Astrocyte of the cerebellum (primary cell): ENCODE measurements around the gene ZNF483.

ENCODE experiments used
- DNase-seq: peaks from one replicate; pipeline ENCODE4 v3.0.0-alpha.2; 2011; ENCODE audit warnings: low read depth
- H3K4me3 ChIP-seq: 2 replicates; pipeline ENCODE4 v1.5.1; 2011; ENCODE audit warnings: mild to moderate bottlenecking, low read depth, low read length, moderate library complexity
- in situ Hi-C: cut with HindIII; loops from 2 replicates; pipeline ENCODE4 v1.10.0; 2017; ENCODE audit warnings: low sequenced_read_pairs
- TF ChIP-seq, protein P1 (sequence below): IDR thresholded peaks from 2 replicates; pipeline ENCODE4 v1.5.1; 2012; ENCODE audit warnings: low read length, low read depth, moderate library complexity, mild to moderate bottlenecking; ENCODE audit errors: missing control alignments

The ZNF483 gene

DNA sequence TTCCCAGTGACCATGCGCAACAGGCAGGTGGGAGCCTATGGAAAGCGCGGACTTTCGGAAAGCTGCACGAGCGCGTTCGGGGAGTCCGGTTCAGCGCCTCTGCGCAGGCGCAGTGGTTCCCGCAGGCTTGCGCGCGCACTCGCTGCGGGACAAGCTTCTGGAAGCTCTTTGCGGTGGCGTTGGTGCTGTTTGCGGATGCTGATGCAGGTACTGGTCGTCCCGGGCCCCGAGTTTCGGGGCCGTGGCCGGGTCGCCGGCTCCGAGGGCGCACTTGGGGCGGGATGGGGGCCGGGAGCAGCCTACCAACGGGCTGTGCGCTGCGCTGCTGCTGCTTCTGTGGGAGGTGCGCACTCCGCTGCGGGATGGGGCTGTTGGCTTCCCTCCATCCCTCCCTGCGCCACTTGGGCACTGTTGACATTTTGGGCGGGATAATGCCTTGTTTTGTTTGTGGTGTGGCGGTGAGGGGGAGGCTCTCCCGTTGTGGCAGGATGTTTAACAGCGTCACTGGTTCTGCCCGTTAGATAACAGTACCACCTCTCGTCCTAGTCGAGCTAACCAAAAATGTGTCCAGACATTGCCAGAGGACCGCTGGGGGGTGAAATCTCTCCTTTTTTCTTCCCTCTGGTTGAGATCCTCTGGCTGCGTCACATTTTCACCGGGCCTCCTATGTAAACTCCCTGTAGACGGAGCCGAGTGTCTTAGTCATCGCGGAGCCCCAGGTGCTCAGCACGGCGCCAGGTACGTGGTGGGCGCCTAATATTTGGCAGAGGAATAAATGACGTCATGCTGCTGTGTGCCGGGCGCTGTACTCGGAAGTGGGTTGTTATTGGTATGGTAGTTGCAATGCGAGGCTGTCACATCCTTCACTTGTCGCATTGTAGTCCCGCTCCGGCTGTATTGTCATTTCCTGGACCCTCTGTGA is at the start of gene ZNF483:
ZNF483 (plus strand) TSS at position 124 of the 922 bp plus-strand sequence. CDS start 2,217 bp downstream, outside the sequence.
- H3K4me3 ChIP-seq, result peak within 1 kb of the TSS; percentile 79
- DNase-seq, result peak; percentile 48

DNA sequence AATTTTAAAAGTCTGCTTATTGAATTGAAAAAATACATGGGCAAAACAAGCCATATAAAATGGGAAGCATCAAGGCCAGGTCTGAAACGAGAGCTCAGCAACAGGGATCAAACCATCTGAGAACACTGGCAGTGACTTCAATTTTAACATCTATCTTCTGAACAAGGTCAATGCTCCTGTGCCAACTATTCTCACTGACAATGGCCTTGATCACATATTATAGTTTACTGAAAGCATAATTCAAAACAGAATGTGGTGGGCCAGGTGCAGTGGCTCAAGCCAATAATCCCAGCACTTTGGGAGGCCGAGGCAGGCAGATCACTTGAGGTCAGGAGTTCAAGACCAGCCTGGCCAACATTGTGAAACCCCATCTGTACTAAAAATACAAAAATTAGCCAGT is 49.8 kb upstream of the ZNF483 start:
- H3K4me3 ChIP-seq, result no peak overlapping the region
- DNase-seq, result no peak
- in situ Hi-C loops, result no loop called here
- TF ChIP-seq, protein P1, sequence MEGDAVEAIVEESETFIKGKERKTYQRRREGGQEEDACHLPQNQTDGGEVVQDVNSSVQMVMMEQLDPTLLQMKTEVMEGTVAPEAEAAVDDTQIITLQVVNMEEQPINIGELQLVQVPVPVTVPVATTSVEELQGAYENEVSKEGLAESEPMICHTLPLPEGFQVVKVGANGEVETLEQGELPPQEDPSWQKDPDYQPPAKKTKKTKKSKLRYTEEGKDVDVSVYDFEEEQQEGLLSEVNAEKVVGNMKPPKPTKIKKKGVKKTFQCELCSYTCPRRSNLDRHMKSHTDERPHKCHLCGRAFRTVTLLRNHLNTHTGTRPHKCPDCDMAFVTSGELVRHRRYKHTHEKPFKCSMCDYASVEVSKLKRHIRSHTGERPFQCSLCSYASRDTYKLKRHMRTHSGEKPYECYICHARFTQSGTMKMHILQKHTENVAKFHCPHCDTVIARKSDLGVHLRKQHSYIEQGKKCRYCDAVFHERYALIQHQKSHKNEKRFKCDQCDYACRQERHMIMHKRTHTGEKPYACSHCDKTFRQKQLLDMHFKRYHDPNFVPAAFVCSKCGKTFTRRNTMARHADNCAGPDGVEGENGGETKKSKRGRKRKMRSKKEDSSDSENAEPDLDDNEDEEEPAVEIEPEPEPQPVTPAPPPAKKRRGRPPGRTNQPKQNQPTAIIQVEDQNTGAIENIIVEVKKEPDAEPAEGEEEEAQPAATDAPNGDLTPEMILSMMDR, result no peak

More for the DNA sequence above, at the start of gene ZNF483:
- TF ChIP-seq, protein P1, result no peak
- in situ Hi-C loops, result no loop called here

DNA sequence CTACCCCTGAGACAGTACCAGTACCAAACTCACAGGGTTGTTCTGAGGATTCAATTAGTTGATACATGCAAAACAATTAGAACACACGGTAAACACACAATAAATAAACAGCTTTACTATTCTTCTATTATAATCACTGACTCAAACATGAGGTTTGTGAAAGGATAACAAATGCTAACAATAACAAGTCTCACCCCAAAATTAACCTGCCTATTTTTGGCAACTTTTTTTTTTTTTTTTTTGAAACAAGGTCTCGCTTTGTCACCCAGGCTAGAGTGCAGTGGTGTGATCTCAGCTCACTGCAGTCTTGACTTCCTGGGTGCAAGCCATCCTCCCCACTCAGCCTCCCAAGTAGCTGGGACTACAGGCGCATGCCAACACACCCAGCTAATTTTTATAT is 47.3 kb upstream of the ZNF483 start:
- no peak for DNase-seq
- TF ChIP-seq, protein P1, result no peak
- in situ Hi-C loops, result no loop called here

DNA sequence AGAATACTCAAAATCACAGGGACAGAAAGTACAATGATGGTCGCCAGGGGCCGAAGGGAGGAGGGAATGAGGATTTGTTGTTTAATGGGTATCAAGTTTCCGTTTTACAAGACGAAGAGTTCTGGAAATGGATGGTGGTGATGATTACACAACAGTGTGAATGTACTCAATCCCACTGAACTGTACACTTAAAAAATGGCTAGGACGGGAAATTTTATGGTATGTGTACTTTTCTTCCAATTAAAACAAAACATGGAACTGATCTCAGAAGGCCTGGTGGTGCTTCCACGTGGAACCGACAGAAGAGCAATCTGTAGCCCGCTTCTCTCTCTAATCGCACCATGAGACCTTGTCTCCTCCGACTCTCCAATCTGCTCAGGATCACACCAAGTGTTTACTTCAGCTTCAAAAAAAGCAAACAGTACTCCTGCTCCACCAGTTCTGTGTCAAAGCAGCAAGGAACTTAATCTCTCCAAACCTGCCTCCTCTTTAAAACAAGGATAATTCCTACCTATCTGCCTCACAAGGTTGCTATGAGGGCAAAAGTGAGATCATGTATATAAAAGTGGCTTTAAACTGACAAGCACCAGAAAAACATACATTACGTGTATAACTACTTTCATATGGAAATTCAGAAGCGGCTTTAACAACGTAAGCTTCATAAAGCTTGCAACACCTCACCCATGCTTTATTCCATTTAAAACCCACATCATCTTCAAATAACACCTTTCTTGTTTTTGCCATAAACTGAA is 42.9 kb upstream of the ZNF483 start:
- in situ Hi-C loops, result no loop called here
- no peak for DNase-seq
- TF ChIP-seq, protein P1, result no peak
- H3K4me3 ChIP-seq, result peak overlapping the region; percentile 91

More for the DNA sequence above, 47.3 kb upstream of the ZNF483 start:
- no peak overlapping the region for H3K4me3 ChIP-seq

DNA sequence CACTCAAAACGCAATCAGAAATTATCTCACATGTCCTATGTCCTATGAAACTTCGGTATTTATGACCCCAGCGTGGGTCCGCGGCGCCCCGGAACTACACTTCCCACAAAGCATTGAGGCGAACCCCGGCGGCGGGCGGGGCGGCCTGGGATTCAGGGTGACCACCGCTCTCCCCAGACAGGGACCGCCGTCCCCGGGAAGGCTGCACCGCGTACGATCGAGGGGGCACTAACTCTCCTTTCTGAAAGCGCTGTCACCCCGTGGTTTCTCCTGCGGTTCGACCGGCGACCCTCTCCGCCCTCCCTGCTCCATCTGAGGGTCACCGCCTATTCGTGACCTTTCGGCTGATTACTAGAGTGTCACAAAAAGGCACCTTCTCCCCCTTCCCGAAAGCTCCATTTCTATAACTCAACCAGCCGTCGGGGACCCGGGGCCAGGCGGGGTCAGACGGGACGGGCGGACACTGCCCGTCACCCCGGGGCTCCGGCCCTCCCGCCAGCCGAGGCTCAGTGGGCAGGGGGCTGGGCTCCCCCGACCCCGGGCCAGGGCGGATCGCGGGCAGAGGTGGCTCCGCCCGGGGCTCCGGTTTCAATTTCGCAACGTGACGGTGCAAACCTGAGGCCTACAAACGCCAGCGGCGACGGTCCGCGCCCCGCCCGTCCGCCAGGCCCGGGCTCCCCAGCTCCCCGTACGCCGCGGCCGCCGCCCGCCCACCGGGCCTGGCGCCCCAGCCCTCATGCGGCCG is 42.1 kb upstream of the ZNF483 start:
- in situ Hi-C loops, result no loop called here
- peak overlapping the region; percentile 91 for H3K4me3 ChIP-seq
- DNase-seq, result no peak
- TF ChIP-seq, protein P1, result no peak

DNA sequence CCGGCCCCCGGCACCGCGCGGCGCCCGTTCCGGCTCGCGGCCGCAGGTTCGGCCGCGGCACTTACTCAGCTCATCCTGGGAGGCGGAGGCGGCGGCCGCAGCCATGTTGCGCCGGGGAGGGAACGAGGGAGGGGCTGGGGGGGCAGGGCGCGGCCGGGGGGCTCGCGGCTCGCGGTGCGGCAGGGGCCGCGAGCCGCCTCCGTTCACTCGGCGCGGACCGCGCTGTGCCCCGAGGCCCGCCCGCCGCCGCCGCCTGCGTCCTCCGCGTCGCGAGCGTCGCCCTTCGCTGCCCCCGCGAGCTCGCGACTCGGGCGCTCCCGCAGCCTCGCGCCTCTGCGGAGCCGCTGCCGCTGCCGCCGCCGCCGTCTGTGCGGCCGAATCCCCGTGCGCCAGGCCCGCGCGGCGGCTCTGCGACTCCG is 41.5 kb upstream of the ZNF483 start:
- H3K4me3 ChIP-seq, result peak overlapping the region; percentile 91
- DNase-seq, result no peak
- in situ Hi-C loops, result no loop called here

More for the DNA sequence above, 41.5 kb upstream of the ZNF483 start:
- TF ChIP-seq, protein P1, result no peak
